GM12874 (cell line): ENCODE results near the gene IGF2BP2.

Experiments
- CTCF ChIP-seq: IDR thresholded peaks from 2 replicates; pipeline ENCODE4 v1.5.1; 2011; ENCODE audit warnings: low read depth, mild to moderate bottlenecking, control low read depth, low read length, moderate library complexity; ENCODE audit not compliant: insufficient read depth

Gene IGF2BP2

GRCh38 chr3:185778821-185779220, 46.0 kb downstream of the IGF2BP2 start:
- TF ChIP-seq CTCF: no peak

GRCh38 chr3:185778094-185778493, 46.7 kb downstream of the IGF2BP2 start:
- TF ChIP-seq CTCF: no peak

- TF ChIP-seq CTCF: no peak
Measured at GRCh38 chr3:185770109-185770508, 54.7 kb downstream of the IGF2BP2 start.

- peak; percentile 66 for TF ChIP-seq CTCF
Measured at GRCh38 chr3:185768578-185768982, 56.3 kb downstream of the IGF2BP2 start.

- no peak for TF ChIP-seq CTCF
Measured at GRCh38 chr3:185767002-185767688, 57.7 kb downstream of the IGF2BP2 start.

- no peak for TF ChIP-seq CTCF
Measured at GRCh38 chr3:185766329-185767001, 58.4 kb downstream of the IGF2BP2 start.

GRCh38 chr3:185764980-185765370, 59.9 kb downstream of the IGF2BP2 start:
- no peak for TF ChIP-seq CTCF
